GM19463 (cell line): ENCODE data around the gene MEGF6.

Experiments
- ATAC-seq: cut with Tn5 transposase; IDR thresholded peaks from one replicate; pipeline ENCODE4 v1.9.1; 2021; ENCODE audit warnings: mild to moderate bottlenecking, moderate library complexity; ENCODE audit not compliant: unreplicated experiment

Gene MEGF6

GRCh38 chr1:3495776-3496745, 115.2 kb downstream of the MEGF6 start:
- no peak for ATAC-seq

- ATAC-seq: no peak
Measured at GRCh38 chr1:3494321-3495308, 116.7 kb downstream of the MEGF6 start.

GRCh38 chr1:3492545-3493246, 118.6 kb downstream of the MEGF6 start:
- ATAC-seq: no peak

GRCh38 chr1:3491291-3492246, 119.7 kb downstream of the MEGF6 start:
- ATAC-seq: peak; percentile 71

- no peak for ATAC-seq
Measured at GRCh38 chr1:3490046-3490745, 121.1 kb downstream of the MEGF6 start.

GRCh38 chr1:3488432-3488831, 122.9 kb downstream of the MEGF6 start:
- ATAC-seq: no peak

GRCh38 chr1:3485016-3485415, 126.3 kb downstream of the MEGF6 start:
- no peak for ATAC-seq

- no peak for ATAC-seq
Measured at GRCh38 chr1:3483801-3484444, 127.4 kb downstream of the MEGF6 start.

- no peak for ATAC-seq
Measured at GRCh38 chr1:3483380-3483779, 127.9 kb downstream of the MEGF6 start.

GRCh38 chr1:3482378-3482849, 128.9 kb downstream of the MEGF6 start:
- no peak for ATAC-seq

GRCh38 chr1:3481836-3482375, 129.4 kb downstream of the MEGF6 start:
- no peak for ATAC-seq

GRCh38 chr1:3481046-3481445, 130.3 kb downstream of the MEGF6 start:
- ATAC-seq: no peak

GRCh38 chr1:3480369-3480719, 131.0 kb downstream of the MEGF6 start:
- ATAC-seq: no peak

GRCh38 chr1:3479511-3480368, 131.6 kb downstream of the MEGF6 start:
- ATAC-seq: no peak

GRCh38 chr1:3478187-3478586, 133.1 kb downstream of the MEGF6 start:
- ATAC-seq: no peak

GRCh38 chr1:3477241-3477995, 133.9 kb downstream of the MEGF6 start:
- no peak for ATAC-seq

GRCh38 chr1:3476666-3477065, 134.6 kb downstream of the MEGF6 start:
- no peak for ATAC-seq
